Epidermal melanocyte (primary cell): ENCODE results near the gene FSIP1.

Experiments used
- DNase-seq: peaks from one replicate; pipeline ENCODE4 v3.0.0; 2011; ENCODE audit warnings: low spot score; ENCODE audit not compliant: insufficient read length

Gene FSIP1

GRCh38 chr15:39792844-39793335 is 10.2 kb upstream of the FSIP1 start:
- no peak for DNase-seq

GRCh38 chr15:39792025-39792843 is 9.6 kb upstream of the FSIP1 start:
- DNase-seq, result no peak

- DNase-seq, result peak; percentile 37
Observed at GRCh38 chr15:39789736-39790135, 7.1 kb upstream of the FSIP1 start.

GRCh38 chr15:39788800-39789565 is 6.3 kb upstream of the FSIP1 start:
- no peak for DNase-seq

- no peak for DNase-seq
Observed at GRCh38 chr15:39788108-39788507, 5.5 kb upstream of the FSIP1 start.

- no peak for DNase-seq
Observed at GRCh38 chr15:39787479-39787878, 4.8 kb upstream of the FSIP1 start.

GRCh38 chr15:39786447-39787056 is 3.9 kb upstream of the FSIP1 start:
- no peak for DNase-seq

- no peak for DNase-seq
Observed at GRCh38 chr15:39785841-39786240, 3.2 kb upstream of the FSIP1 start.

GRCh38 chr15:39785139-39785538 is 2.5 kb upstream of the FSIP1 start:
- DNase-seq, result no peak

GRCh38 chr15:39784638-39785037 is 2.0 kb upstream of the FSIP1 start:
- no peak for DNase-seq

GRCh38 chr15:39784125-39784524 is 1.5 kb upstream of the FSIP1 start:
- DNase-seq, result no peak

- DNase-seq, result no peak
Observed at GRCh38 chr15:39783244-39783820, 691 bp upstream of the FSIP1 start.

GRCh38 chr15:39781967-39782302 is 706 bp downstream of the FSIP1 start:
- no peak for DNase-seq

- DNase-seq, result no peak
Observed at GRCh38 chr15:39781147-39781966, 1.3 kb downstream of the FSIP1 start.

- DNase-seq, result no peak
Observed at GRCh38 chr15:39778021-39778420, 4.6 kb downstream of the FSIP1 start.

- no peak for DNase-seq
Observed at GRCh38 chr15:39777496-39777895, 5.1 kb downstream of the FSIP1 start.

- no peak for DNase-seq
Observed at GRCh38 chr15:39776068-39776467, 6.6 kb downstream of the FSIP1 start.

GRCh38 chr15:39774688-39775267 is 7.9 kb downstream of the FSIP1 start:
- no peak for DNase-seq

- peak; percentile 48 for DNase-seq
Observed at GRCh38 chr15:39770748-39771689, 11.6 kb downstream of the FSIP1 start.
